Caco-2 (cell line): Measurements from ENCODE around the gene SPG11. TPM values are rescaled to one million over a fixed set of nuclear protein-coding genes. Genes with fewer than 3 reads are reported as not detected.
"Not testable (repeated sequence)": the region's sequence is repeated elsewhere in the genome, so short reads cannot be mapped to it uniquely, and the experiment has no call there.

ENCODE experiments used
- BruUV-seq: library from RNA; stranded (reverse); fragments of 400-500 nt; replicated peaks from 2 replicates; lab custom pipeline; 2021; lab: Mats Ljungman, UMichigan
- CTCF ChIA-PET: fragments of 300-600 bp; sonication (Branson Sonifier 250); formaldehyde crosslinking; loops from one replicate; lab custom pipeline; 2022; ENCODE audit warnings: antibody characterized with exemption; lab: Charles Lee
- POLR2A ChIA-PET: fragments of 300-600 bp; sonication (Branson Sonifier 250); formaldehyde crosslinking; loops from one replicate; lab custom pipeline; 2022; ENCODE audit warnings: antibody characterized with exemption; lab: Charles Lee
- DNase-seq, 2 experiments: peaks; one replicate each; pipeline versions ENCODE4 v3.0.0 to v3.0.0-alpha.2; 2020 to 2022
- H3K27me3 ChIP-seq: replicated peaks from 2 replicates; pipeline ENCODE4 v1.6.0; 2011; ENCODE audit warnings: low read length; ENCODE audit not compliant: control insufficient read depth, insufficient read depth
- H3K36me3 ChIP-seq: 2 replicates; pipeline ENCODE4 v1.5.1; 2011; ENCODE audit warnings: low read length; ENCODE audit not compliant: control insufficient read depth, insufficient read depth
- H3K4me1 ChIP-seq: fragments of 250-450 bp; sonication (Bioruptor Pico); 2 replicates; pipeline ENCODE4 v1.5.1; 2020; ENCODE audit warnings: mild to moderate bottlenecking
- H3K4me3 ChIP-seq: 2 replicates; pipeline ENCODE4 v1.5.1; 2011; ENCODE audit warnings: low read depth, mild to moderate bottlenecking, control low read depth, low read length
- H3K9me3 ChIP-seq: fragments of 250-450 bp; sonication (Bioruptor Pico); 2 replicates; pipeline ENCODE4 v1.5.1; 2020; ENCODE audit warnings: mild to moderate bottlenecking, moderate library complexity
- H3K27ac Mint-ChIP-seq: one replicate; pipeline ENCODE4 v1.8.0; 2022; ENCODE audit warnings: mixed read lengths; ENCODE audit not compliant: unreplicated experiment
- H3K27me3 Mint-ChIP-seq: one replicate; pipeline ENCODE4 v1.8.0; 2022; ENCODE audit warnings: mixed read lengths; ENCODE audit not compliant: insufficient read depth, unreplicated experiment
- H3K36me3 Mint-ChIP-seq: one replicate; pipeline ENCODE4 v1.8.0; 2022; ENCODE audit warnings: mild to moderate bottlenecking, mixed read lengths; ENCODE audit not compliant: insufficient read depth, unreplicated experiment
- H3K4me1 Mint-ChIP-seq: one replicate; pipeline ENCODE4 v1.8.0; 2022; ENCODE audit warnings: low read depth, mixed read lengths; ENCODE audit not compliant: unreplicated experiment
- H3K4me3 Mint-ChIP-seq: one replicate; pipeline ENCODE4 v1.8.0; 2022; ENCODE audit warnings: mild to moderate bottlenecking, moderate library complexity, mixed read lengths; ENCODE audit not compliant: unreplicated experiment
- H3K9me3 Mint-ChIP-seq: one replicate; pipeline ENCODE4 v1.8.0; 2022; ENCODE audit warnings: mixed read lengths; ENCODE audit not compliant: unreplicated experiment
- CTCF ChIP-seq, 2 experiments: fragments of 200-600 bp in 1 of 2; IDR thresholded peaks; 1 replicate in 1 of 2; 2 replicates in 1 of 2; pipeline versions ENCODE4 v1.5.1 to v1.8.0; 2011 to 2022; ENCODE audit warnings: antibody characterized with exemption in 1 of 2, control low read depth in 1 of 2, inconsistent platforms in 1 of 2, low read depth in 1 of 2, low read length in 1 of 2, mild to moderate bottlenecking in 1 of 2, moderate library complexity in 1 of 2; ENCODE audit not compliant: insufficient read depth in 1 of 2, severe bottlenecking in 1 of 2, unreplicated experiment in 1 of 2
- intact Hi-C: fragments of 100-400 bp; cut with micrococcal nuclease; formaldehyde crosslinking; loops from one replicate; pipeline ENCODE4 v1.10.0; 2022; ENCODE audit not compliant: unreplicated experiment
- total RNA-seq: library from RNA; stranded (reverse); gene quantifications from 2 replicates; pipeline ENCODE4 v1.2.3, GENCODE V29; 2022

SPG11 gene
- total RNA-seq, 1 experiment from 2014 or later = 43.3 TPM

GRCh38 chr15:44633603-44634002 is 29.9 kb downstream of the SPG11 start:
- Histone ChIP-seq H3K36me3 (no peaks in the 10 kb centered on the region; the same call in 1 of the 2 replicates), H3K27me3 (no peaks in the 10 kb centered on the region), H3K9me3 (no peaks in the 10 kb centered on the region), H3K4me3 (no peak overlapping the region), H3K4me1 (no peaks in the 10 kb centered on the region)
- Mint-ChIP-seq H3K9me3 (no peaks in the 10 kb centered on the region), H3K27ac (no peak overlapping the region), H3K27me3 (no peaks in the 10 kb centered on the region), H3K4me1 (no peaks in the 10 kb centered on the region), H3K4me3 (no peak overlapping the region), H3K36me3 (peaks cover 62% of the 10 kb centered on the region)
- CTCF ChIA-PET = no interaction called here
- POLR2A ChIA-PET = interaction anchor here (0.6 kb wide), 1 partner anchor 99 kb away, joined by 4 read pairs; no protein-coding TSS in a partner anchor
- no TSS peak for BruUV-seq
- intact Hi-C loops = no loop called here
- TF ChIP-seq CTCF (IDR thresholded peaks at IDR 0.05; ENCODE audit: insufficient read depth in 1 of 2, low read depth in 1 of 2, low read length in 1 of 2, severe bottlenecking in 1 of 2, unreplicated experiment in 1 of 2) = no peak
- DNase-seq = no peak

DNA sequence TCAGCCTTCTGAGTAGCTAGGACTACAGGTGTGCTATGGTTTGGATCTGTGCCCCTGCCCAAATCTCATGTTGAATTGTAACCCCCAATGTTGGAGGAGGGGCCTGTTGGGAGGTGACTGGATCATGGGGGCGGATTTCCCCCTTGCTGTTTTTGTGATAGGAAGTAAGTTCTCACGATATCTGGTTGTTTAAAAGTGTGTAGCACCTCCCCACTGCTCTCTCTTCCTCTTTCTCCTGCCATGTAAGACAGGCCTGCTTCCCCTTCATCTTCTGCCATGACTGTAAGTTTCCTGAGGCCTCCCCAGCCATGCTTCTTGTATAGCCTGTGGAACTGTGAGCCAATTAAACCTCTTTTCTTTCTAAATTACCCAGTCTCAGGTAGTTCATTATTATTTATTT is 38.2 kb downstream of the SPG11 start:
- intact Hi-C loops, H3K9me3 Mint-ChIP-seq, H3K4me3 Mint-ChIP-seq, H3K4me3 ChIP-seq, CTCF ChIA-PET, H3K27me3 Mint-ChIP-seq, H3K36me3 ChIP-seq, H3K9me3 ChIP-seq, H3K27me3 ChIP-seq, H3K4me1 ChIP-seq, BruUV-seq, DNase-seq, H3K4me1 Mint-ChIP-seq, H3K27ac Mint-ChIP-seq, POLR2A ChIA-PET: not testable (repeated sequence)
- peaks cover 41% of the 10 kb centered on the region for H3K36me3 Mint-ChIP-seq

DNA sequence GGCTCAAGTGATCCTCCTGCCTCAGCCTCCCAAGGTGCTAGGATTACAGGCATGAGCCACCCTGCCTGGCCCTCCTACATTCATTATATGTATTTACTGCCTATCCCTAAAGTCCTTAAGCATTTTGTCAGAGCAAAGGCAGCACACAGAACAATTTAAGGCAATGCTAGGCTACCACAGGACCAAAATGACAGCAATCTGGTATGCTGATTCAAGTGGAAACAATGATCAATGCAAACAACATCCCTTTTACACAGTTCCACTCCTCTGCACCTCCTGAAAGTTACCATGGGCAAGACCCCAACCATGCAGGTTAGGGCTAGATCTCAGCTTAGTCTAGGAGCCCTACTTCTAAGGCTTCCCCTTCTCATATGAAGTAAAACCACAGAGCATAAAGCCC is 40.3 kb downstream of the SPG11 start:
- ChIA-PET CTCF (no interaction called here), POLR2A (no interaction called here)
- no peak for TF ChIP-seq CTCF (IDR thresholded peaks at IDR 0.05; ENCODE audit: insufficient read depth in 1 of 2, low read depth in 1 of 2, low read length in 1 of 2, severe bottlenecking in 1 of 2, unreplicated experiment in 1 of 2)

GRCh38 chr15:44620081-44620480 is 43.4 kb downstream of the SPG11 start:
- H3K27me3 ChIP-seq = no peaks in the 10 kb centered on the region
- TF ChIP-seq CTCF (IDR thresholded peaks at IDR 0.05; ENCODE audit: insufficient read depth in 1 of 2, low read depth in 1 of 2, low read length in 1 of 2, severe bottlenecking in 1 of 2, unreplicated experiment in 1 of 2) = no peak
- Mint-ChIP-seq H3K4me1 (no peaks in the 10 kb centered on the region), H3K9me3 (no peaks in the 10 kb centered on the region), H3K27ac (no peak overlapping the region), H3K36me3 (peaks cover 17% of the 10 kb centered on the region), H3K27me3 (no peaks in the 10 kb centered on the region), H3K4me3 (no peak overlapping the region)
- H3K4me1 ChIP-seq = no peaks in the 10 kb centered on the region
- ChIA-PET POLR2A (no interaction called here), CTCF (no interaction called here)
- H3K36me3 ChIP-seq = no peaks in the 10 kb centered on the region; the same call in 1 of the 2 replicates
- no peak for DNase-seq
- no peaks in the 10 kb centered on the region for H3K9me3 ChIP-seq
- intact Hi-C loops = no loop called here
- no TSS peak for BruUV-seq
- no peak overlapping the region for H3K4me3 ChIP-seq

More for the DNA sequence above, 40.3 kb downstream of the SPG11 start:
- intact Hi-C loops = no loop called here
- no peak for DNase-seq
- H3K9me3 ChIP-seq = no peaks in the 10 kb centered on the region
- Mint-ChIP-seq H3K27ac (no peak overlapping the region), H3K4me3 (no peak overlapping the region), H3K9me3 (no peaks in the 10 kb centered on the region), H3K4me1 (no peaks in the 10 kb centered on the region), H3K36me3 (peaks cover 30% of the 10 kb centered on the region), H3K27me3 (no peaks in the 10 kb centered on the region)
- BruUV-seq = no TSS peak
- no peaks in the 10 kb centered on the region for H3K4me1 ChIP-seq
- no peaks in the 10 kb centered on the region; the same call in 1 of the 2 replicates for H3K36me3 ChIP-seq
- no peaks in the 10 kb centered on the region for H3K27me3 ChIP-seq
- no peak overlapping the region for H3K4me3 ChIP-seq
